ENCODE measurements around the gene STRN.
A peak's percentile ranks its signal among the peaks of the same experiment; 100 is the strongest.
"Not testable (repeated sequence)": the region's sequence is repeated elsewhere in the genome, so short reads cannot be mapped to it uniquely, and the experiment has no call there.

The STRN gene

GRCh38 chr2:36966370-36967235, at the start of gene STRN:
Gene STRN, minus strand, starts transcription at chr2:36966536. Its CDS starts 73 bp downstream, at chr2:36966463.
- peak; percentile 100 for DNase-seq (ENCODE audit: low spot score)

- DNase-seq (ENCODE audit: low spot score), result no peak
These were observed 46.9 kb upstream of the STRN start for GRCh38 chr2:37013315-37013641.

- DNase-seq (ENCODE audit: low spot score), result no peak
These were observed 44.8 kb upstream of the STRN start for GRCh38 chr2:37011130-37011529.

GRCh38 chr2:37005118-37005868, 39.0 kb upstream of the STRN start:
- DNase-seq (ENCODE audit: low spot score), result no peak

GRCh38 chr2:37000988-37001556, 34.7 kb upstream of the STRN start:
- DNase-seq (ENCODE audit: low spot score), result no peak

- DNase-seq (ENCODE audit: low spot score), result no peak
These were observed 34.0 kb upstream of the STRN start for GRCh38 chr2:37000318-37000717.

- DNase-seq (ENCODE audit: low spot score), result not testable (repeated sequence)
These were observed 33.1 kb upstream of the STRN start for GRCh38 chr2:36999416-36999815.

- no peak for DNase-seq (ENCODE audit: low spot score)
These were observed 27.7 kb upstream of the STRN start for GRCh38 chr2:36993841-36994620.

- no peak for DNase-seq (ENCODE audit: low spot score)
These were observed 21.7 kb upstream of the STRN start for GRCh38 chr2:36988008-36988407.

GRCh38 chr2:36982467-36982866, 16.1 kb upstream of the STRN start:
- no peak for DNase-seq (ENCODE audit: low spot score)

GRCh38 chr2:36981911-36982310, 15.6 kb upstream of the STRN start:
- DNase-seq (ENCODE audit: low spot score), result no peak

- DNase-seq (ENCODE audit: low spot score), result not testable (repeated sequence)
These were observed 12.7 kb upstream of the STRN start for GRCh38 chr2:36979007-36979406.

- no peak for DNase-seq (ENCODE audit: low spot score)
These were observed 9.7 kb upstream of the STRN start for GRCh38 chr2:36976065-36976464.

GRCh38 chr2:36975306-36975705, 9.0 kb upstream of the STRN start:
- no peak for DNase-seq (ENCODE audit: low spot score)

- DNase-seq (ENCODE audit: low spot score), result no peak
These were observed 7.0 kb upstream of the STRN start for GRCh38 chr2:36973320-36973719.

- DNase-seq (ENCODE audit: low spot score), result no peak
These were observed 5.7 kb upstream of the STRN start for GRCh38 chr2:36971990-36972389.

GRCh38 chr2:36967236-36967876, 1.0 kb upstream of the STRN start:
- DNase-seq (ENCODE audit: low spot score), result no peak

- DNase-seq (ENCODE audit: low spot score), result peak; percentile 43
These were observed 476 bp downstream of the STRN start for GRCh38 chr2:36965751-36966369.

GRCh38 chr2:36965206-36965605, 1.1 kb downstream of the STRN start:
- DNase-seq (ENCODE audit: low spot score), result no peak

- no peak for DNase-seq (ENCODE audit: low spot score)
These were observed 1.8 kb downstream of the STRN start for GRCh38 chr2:36964496-36965058.

GRCh38 chr2:36963734-36964133, 2.6 kb downstream of the STRN start:
- no peak for DNase-seq (ENCODE audit: low spot score)

Data from AG20443 (cell line).